ACHN (cell line): Measurements from ENCODE around the gene TFDP2.
A peak's percentile ranks its signal among the peaks of the same experiment; 100 is the strongest.
"Not testable (repeated sequence)": the region's sequence is repeated elsewhere in the genome, so short reads cannot be mapped to it uniquely, and the experiment has no call there.

Source experiments
- DNase-seq: peaks from one replicate; pipeline ENCODE4 v3.0.0-alpha.2; 2015
- in situ Hi-C: cut with HindIII; loops from 2 replicates; pipeline ENCODE4 v1.10.0; 2017; ENCODE audit warnings: low sequenced_read_pairs, low pct_ligation_motif_present, low pct_unique_long_range_greater_than_20kb

The TFDP2 gene

GRCh38 chr3:141996437-141996836, 152.9 kb downstream of the TFDP2 start:
- DNase-seq, result no peak
- in situ Hi-C loops, result no loop called here

- DNase-seq, result no peak
- in situ Hi-C loops, result no loop called here
These were observed 154.5 kb downstream of the TFDP2 start for GRCh38 chr3:141994856-141995255.

DNA sequence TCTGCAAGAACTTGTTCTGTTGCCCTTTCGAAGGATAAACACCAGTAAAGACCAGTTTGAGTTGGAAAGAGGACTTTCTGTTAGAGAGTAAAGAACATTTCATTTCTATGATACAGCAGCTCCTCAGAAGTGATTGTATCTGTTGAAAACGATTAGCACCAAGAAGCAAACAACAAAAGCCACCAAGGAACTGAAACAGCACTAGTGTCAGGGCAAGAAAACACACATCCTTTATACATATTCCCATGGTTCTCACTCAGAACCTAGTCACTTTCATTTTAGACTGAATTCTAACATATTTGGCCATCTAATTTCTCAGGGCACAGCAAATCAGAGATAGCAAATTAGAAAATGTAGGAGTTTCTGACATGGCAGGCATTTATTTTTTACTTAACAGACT, 156.8 kb downstream of the TFDP2 start:
- in situ Hi-C loops, result no loop called here
- no peak for DNase-seq

- no peak for DNase-seq
- in situ Hi-C loops, result no loop called here
These were observed 162.7 kb downstream of the TFDP2 start for GRCh38 chr3:141986548-141987107.

- in situ Hi-C loops, result no loop called here
- DNase-seq, result no peak
These were observed 168.3 kb downstream of the TFDP2 start for GRCh38 chr3:141981084-141981483.

- in situ Hi-C loops, result no loop called here
- peak; percentile 28 for DNase-seq
These were observed 170.2 kb downstream of the TFDP2 start for GRCh38 chr3:141979050-141979671.

DNA sequence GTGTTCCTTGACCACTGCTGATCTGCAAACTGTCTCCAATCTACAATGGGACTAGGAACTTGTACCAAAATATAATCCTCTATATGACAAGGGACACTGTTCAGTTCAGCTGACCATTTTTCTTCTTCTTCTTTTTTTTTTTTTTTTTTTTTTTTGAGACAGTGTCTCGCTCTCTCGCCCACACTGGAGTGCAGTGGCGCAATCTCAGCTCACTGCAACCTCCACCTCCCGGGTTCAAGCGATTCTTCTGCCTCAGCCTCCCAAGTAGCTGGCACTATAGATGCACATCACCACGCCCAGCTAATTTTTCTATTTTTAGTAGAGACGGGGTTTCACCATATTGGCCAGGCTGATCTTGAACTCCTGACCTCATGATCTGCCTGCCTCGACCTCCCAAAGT, 174.6 kb downstream of the TFDP2 start:
- in situ Hi-C loops, result not testable (repeated sequence)

GRCh38 chr3:141972399-141972798, 176.9 kb downstream of the TFDP2 start:
- no peak for DNase-seq
- in situ Hi-C loops, result no loop called here

More for the DNA sequence above, 174.6 kb downstream of the TFDP2 start:
- not testable (repeated sequence) for DNase-seq

GRCh38 chr3:141971571-141971970, 177.8 kb downstream of the TFDP2 start:
- DNase-seq, result no peak
- in situ Hi-C loops, result no loop called here

DNA sequence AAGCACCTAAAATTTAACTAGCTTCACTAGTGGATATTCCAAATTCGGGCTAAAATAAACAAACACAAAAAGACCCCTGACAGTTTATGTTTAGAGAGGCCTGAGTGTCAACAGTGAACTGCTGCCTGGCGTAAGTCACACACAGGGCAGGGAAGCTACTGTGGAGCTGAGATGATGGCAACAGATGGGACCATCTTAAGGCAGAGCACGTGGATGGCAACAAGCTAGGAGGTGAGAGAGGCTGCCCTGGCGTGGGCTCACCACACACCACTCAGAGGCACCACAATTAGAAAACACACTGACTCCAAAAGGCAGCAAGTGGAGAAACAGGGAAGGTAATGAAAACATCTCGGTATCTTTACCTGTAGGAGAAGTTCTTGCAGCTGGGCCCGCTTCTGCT, 179.6 kb downstream of the TFDP2 start:
- in situ Hi-C loops, result no loop called here
- no peak for DNase-seq

- in situ Hi-C loops, result no loop called here
- DNase-seq, result no peak
These were observed 183.9 kb downstream of the TFDP2 start for GRCh38 chr3:141965471-141965870.

DNA sequence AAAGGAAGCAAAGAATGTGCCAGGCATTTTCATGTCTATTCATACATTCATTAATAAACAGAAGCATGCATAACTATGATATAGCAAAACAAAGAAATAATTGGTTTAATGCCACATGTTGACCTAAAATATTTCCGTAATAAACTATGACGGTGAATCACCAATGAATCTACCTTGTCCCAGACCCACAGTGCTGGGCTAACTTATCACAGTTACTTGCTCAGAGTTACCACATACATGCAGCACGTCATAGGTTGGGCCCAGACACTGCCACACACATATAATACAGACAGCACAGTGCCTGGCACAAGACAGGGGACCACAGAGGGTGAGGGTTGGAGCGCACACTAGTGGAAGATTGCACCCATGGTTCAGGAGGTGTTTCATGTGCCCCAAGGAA, 186.0 kb downstream of the TFDP2 start:
- no peak for DNase-seq
- in situ Hi-C loops, result no loop called here

DNA sequence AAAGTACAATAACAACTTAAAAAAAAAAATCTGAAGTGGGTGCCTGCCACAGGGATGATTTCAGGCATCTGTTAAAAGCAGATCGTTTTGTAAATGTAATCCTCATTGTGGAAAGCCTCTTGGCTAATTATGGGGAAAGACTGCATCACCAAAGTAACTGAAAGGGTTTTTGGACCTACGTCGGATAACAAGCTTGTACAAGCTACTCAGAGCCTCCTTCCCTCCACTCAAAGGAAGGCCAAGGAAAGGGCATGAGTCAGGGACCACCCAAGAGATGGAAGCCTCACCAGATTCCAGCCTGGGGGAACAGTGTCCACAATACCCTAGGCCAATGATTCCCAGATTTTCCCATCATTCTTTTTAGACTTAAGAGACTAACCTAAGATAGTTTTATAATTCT, 188.6 kb downstream of the TFDP2 start:
- in situ Hi-C loops, result no loop called here
- no peak for DNase-seq

GRCh38 chr3:141959589-141960554, 189.5 kb downstream of the TFDP2 start:
- in situ Hi-C loops, result no loop called here

DNA sequence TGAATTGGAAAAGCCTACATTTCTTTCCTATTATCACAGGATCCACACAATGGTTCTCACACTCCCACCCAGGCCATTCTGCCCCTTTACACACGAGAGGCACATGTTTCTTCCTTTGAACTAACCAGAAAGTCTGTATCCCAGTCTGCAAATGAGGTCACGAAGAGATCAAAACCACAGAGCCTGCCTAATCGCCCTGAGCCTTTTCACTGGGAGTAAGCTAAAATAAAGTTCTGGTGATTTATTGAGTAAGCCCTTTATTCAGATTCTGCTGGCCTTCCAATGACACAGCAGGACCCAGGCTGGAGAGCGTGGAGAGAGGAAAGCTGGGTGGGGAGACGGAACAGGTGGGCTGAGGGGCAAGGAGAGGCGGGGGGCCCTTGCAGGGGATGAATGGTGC, 194.2 kb downstream of the TFDP2 start:
- no peak for DNase-seq
- in situ Hi-C loops, result no loop called here

More at GRCh38 chr3:141959589-141960554, 189.5 kb downstream of the TFDP2 start:
- DNase-seq, result peak; percentile 23

DNA sequence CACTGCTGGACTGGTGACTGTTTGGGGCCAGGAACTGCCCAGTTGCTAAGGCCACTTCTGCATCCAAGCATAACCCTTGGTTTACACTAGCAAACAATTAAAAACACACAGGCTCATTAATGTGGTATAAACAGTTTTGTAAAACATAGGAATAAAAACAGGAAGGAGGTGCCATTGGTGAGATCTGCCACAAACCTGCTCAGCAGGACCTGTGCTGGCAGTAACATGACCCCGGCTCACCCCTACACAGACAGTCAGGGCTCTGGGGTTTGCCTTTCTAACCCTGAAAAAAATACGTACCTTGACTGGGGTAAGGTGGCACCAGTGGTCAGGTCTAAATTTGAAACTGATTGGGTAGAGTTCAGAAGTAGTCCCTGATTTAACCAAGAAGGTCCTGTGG, 196.7 kb downstream of the TFDP2 start:
- DNase-seq, result no peak

GRCh38 chr3:141950572-141951493, 198.5 kb downstream of the TFDP2 start:
- in situ Hi-C loops, result no loop called here

More for the DNA sequence above, 196.7 kb downstream of the TFDP2 start:
- in situ Hi-C loops, result no loop called here

GRCh38 chr3:141949972-141950371, 199.4 kb downstream of the TFDP2 start:
- in situ Hi-C loops, result no loop called here
- DNase-seq, result no peak

More at GRCh38 chr3:141950572-141951493, 198.5 kb downstream of the TFDP2 start:
- DNase-seq, result no peak
